ENCODE data around the gene CYP27B1.

The CYP27B1 gene

GRCh38 chr12:57766464-57767304, at the start of gene CYP27B1:
Gene CYP27B1 (minus strand): TSS chr12:57767078. CDS start chr12:57767041, 37 bp downstream.
- DNase-seq: no peak

- DNase-seq: no peak
Measured at GRCh38 chr12:57816001-57816854, 49.4 kb upstream of the CYP27B1 start.

- no peak for DNase-seq
Measured at GRCh38 chr12:57815177-57816000, 48.5 kb upstream of the CYP27B1 start.

- no peak for DNase-seq
Measured at GRCh38 chr12:57813971-57814772, 47.3 kb upstream of the CYP27B1 start.

DNA sequence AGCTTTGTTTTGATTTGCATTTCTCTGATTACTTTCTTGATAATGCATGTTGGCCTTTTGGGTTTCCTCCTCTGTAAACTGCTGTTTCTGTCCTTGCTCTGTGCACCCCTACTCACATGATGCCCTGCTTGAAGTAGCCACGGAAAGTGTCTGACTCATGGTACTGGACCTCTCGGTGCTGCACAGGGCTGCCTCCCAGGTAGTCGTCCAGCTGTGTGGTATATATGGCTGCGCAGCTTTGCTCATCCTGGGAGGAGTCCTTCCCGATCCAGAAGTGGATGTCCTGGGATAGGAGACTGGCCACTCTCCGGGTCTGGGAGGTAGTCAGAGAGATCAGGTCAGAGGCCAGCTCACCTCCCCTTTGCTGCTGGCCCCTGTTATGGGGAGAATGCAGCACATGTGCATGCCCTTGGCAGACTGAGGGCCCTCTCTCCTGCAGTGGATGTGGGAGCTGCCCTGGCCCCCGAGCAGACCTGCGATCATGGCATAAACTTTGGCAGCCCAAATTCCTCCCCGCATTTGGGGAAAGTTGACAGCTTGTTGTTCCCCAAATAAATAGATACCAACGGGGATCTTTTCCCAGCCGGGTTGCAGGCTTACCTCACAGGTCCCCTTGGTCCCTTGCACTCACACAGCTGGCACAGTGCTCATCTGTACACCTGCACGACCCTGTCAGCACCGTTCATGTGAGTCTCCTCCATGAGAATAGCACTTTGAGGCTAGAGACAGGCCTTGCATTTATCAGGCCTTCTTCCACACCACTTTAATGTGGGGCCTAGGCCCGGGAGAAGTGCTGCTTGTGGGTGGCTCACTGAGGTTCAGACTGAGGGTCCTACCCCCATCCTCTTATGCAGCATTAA, 46.5 kb upstream of the CYP27B1 start:
- DNase-seq: no peak

DNA sequence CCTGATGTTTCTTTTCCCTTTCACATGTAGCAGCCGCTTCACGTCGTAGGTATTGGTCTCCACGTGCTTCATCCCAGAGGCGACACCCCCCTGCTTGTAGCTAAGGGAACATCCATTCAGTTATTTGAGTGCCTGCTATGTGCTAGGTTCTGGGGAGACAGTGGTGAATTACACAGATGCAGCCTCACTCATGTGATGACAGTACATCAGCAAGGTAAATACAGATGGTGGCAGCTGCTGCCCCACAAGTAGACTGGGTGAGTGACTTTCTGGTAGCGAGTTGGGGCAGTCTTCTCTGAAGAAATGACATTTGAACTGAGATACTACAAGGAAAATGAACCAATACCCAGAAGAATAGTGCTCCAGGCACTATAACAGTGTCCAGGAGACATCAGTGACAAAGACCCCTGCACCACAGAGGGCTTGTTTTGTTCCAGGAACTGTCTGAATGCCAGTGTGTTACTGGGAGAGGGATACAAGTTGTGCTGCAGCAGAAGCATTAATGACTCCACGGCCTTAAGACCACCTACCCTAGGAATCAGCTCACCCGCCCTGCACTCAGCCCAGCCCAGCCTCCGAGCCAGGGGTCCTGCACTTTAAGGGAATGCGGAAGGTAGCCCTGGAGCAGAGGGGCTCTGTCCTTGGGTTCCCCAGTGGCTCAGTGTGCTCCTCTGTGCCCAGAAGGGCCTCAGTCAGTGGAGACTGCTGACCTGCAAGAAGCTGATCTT, 44.3 kb upstream of the CYP27B1 start:
- no peak for DNase-seq

DNA sequence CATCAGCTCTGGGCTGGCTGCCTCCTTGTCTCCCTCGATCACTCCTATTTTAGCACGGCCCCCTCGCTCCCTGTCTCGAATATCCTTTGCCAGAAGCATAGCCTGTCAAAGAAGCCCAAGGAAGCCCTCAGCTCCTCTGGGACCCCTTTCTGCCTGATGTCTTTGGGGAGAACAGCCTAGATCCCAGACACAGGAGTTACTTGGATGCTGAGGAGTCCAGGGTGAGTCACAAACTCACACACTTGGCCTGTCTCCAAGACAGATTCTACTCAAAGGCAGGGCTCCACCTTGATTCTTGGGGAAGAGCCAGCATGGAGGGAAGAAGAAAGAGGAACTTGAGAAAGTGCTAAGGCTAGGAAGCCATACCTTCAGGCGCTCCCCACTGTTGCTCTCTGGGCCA, 43.6 kb upstream of the CYP27B1 start:
- DNase-seq: no peak

- DNase-seq: no peak
Measured at GRCh38 chr12:57809425-57809824, 42.5 kb upstream of the CYP27B1 start.

DNA sequence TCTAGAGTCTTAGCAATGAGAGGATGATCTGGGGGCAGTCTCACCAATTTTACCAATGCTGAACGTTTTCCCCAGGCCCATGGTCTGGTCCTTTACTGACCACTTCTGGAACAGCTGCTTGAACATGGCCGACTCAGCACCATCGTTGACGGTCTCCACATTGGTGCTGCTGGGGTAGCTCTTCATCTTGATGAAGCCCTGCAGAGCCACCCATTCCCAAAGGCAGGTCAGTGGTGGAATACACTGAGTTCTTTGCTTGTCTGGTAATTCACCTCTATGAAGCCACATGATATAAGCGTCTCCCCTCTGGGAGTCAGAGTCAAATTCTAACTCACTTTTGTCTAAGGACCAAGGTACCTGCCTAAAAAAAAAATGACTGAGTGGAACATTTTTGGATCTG, 41.5 kb upstream of the CYP27B1 start:
- no peak for DNase-seq

- DNase-seq: no peak
Measured at GRCh38 chr12:57807285-57807684, 40.4 kb upstream of the CYP27B1 start.

DNA sequence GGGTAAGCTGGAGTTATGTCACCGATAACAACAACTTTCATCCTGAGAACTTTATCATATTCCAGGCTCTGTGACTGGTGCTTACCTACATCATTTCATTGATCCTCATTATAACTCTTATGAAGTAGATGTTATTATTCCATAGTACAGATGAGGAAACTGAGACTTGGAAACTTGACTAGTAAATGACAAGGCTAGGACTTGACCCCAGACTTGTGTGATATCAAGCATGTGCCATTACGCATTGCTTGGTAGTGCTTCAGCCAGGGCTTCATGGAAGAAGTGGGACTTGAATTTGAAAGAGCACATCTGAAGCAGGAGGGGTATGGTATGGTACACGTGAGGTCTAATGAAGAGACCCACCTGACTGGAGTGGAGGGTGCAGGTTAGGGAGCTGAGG, 39.8 kb upstream of the CYP27B1 start:
- DNase-seq: no peak

GRCh38 chr12:57803319-57803893, 36.5 kb upstream of the CYP27B1 start:
- peak in 1 of 2 donors; percentile 10 for DNase-seq

DNA sequence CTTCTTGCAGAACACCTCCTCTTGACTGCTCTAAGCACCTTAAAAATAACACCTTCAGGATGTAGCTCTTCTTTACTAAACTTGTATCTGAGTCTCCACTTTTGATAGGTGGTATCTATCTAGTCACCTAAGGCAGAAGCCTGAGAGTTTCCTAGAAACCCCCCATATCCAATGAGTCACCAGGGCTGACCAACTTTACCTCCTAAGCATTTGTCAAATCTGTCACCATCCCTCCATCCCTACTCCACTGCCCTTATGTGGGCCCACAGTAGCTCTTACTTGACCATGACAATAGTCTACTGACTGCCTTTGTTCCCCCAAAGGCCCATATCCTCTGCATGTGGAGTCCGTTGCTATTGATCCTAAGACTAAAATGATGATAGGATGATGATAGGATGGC, 35.7 kb upstream of the CYP27B1 start:
- no peak for DNase-seq

DNA sequence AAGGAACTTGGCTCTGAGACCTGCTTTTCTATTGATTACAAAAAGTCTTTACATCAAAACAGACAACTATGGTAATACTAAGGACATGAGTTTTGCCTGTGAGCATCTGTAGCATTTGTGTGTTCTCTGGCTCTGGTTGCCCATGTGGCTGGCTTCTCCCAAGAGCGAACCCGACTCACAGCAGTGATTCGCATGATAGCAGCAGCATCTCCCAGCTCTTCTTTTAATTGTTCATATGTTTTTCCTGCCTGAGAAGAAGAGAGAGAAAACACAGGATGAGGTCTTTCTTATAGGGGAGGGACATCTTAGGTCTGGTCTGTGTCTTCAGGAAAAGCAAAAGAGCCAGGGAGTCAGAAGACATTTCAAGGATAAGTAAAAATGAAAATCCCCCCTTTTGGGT, 34.1 kb upstream of the CYP27B1 start:
- DNase-seq: no peak

DNA sequence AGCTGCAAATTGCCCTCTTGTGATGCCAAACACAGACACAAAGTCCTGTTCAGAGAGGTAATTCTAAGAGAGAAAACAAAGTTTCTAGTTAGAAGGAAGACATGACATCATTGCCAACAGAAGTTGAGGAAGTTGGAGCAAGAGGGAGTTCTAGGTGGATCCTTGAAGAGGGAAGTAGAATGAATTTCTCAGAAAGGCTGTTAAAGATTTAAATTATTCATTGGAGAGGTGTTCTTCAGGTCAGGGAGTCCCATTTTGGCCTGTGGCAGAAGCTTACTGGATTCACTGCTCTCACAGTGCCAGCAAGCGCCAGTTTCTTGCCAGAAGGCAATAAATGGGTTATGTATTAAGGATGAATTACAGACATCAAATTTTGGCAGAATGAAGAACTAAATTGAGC, 31.1 kb upstream of the CYP27B1 start:
- DNase-seq: no peak

DNA sequence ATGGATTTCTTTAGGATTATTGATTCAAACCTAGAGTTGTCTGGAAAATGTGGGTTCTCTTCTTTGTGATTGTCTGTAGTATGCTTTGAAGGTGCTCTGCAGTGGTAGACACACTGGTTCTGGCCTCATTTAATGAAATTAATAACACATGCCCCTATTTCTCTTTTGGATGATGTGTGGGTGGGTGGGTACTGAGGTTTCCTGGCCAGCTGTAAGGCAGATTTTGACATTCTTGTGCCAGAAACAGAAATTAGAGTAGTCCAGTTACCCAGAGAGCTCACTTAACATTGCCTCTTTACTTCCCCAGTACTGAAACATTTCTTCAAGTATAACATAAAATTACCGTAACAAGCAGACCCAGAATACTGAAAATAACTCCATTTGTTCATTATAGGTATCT, 30.1 kb upstream of the CYP27B1 start:
- DNase-seq: no peak

DNA sequence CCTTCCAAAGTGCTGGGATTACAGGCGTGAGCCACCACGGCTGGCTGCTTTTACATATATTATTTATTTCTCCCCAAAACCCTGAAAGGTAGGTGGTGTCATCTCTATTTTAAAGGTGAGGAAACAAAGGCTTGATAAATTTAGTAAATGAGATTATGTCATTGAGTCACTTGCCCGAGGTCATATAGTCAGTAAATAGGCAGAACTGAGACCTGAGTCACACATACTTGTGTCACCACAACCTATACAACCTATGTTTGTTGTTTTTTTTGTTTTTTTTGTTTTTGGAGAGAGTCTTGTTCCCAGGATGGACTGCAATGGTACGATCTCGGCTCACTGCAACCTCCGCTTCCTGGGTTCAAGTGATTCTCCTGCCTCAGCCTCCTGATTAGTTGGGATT, 28.5 kb upstream of the CYP27B1 start:
- no peak for DNase-seq

DNA sequence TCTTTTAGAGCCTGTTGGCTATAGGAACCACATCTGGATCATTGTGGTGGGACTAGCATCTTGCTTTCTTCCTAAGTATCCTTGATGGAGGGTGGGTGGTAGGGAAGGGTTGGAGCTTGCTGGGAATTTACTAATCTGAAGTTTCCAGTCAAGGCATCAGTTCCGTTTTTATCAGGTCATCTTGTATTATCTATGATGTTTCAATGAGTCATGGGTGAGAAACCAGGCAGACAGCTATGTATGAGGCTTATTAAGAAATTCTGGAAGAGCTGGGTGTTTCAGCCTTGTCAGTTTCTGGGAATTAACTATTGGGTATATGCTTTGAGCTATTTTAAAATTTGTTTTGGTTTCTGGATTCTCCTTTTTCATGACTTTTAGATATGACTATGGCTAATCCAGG, 27.0 kb upstream of the CYP27B1 start:
- DNase-seq: no peak

DNA sequence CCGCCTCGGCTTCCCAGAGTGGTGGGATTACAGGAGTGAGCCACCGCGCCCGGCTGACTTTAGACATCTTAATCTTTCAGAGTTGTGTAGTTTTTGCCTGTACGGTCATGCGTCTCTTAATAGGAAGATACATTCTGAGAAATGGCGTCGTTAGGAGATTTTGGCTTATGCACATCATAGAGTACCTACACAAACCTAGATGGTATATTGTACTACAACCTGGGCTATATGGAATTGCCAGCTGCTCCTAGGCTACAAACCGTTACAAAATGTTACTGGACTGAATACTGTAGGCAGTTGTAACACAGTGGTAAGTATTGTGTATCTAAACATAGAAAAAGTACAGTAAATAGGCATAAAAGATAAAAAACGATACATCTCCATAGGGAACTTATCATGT, 17.0 kb upstream of the CYP27B1 start:
- no peak for DNase-seq

GRCh38 chr12:57783466-57783801, 16.6 kb upstream of the CYP27B1 start:
- no peak for DNase-seq

Data from hippocampal formation (tissue), 2 donors.